ENCODE data around the gene ATRN.
"Not testable (repeated sequence)": the region's sequence is repeated elsewhere in the genome, so short reads cannot be mapped to it uniquely, and the experiment has no call there.

ATRN gene

DNA sequence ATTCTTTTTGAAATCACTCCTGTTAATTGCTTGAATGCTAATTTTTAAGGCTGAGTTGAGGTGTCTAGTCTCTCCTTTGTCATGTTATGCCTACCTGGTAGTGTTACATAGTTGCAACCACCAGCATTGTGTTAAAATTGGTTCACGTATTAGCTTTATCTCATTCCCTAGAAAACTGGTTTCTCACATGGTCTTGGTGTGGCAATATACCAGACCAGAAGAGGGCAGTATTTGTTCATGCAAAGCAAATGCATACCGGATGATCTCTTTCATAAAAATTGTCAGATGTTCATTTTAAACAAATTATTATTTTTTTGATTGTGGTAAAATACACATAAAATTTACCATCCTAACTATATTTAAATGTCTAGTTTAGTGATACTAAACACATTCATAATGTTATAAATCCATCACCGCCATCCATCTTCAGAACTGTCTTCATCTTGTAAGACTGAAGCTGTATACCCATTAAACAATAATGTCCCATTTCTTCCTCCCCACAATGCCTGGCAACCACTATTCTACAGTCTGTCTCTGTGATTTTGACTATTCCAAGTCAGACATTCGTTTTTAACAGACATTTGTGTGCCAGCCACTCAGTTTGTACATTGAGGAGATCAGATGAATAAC lies 92.8 kb downstream of the ATRN start:
- DNase-seq (ENCODE audit: low read depth) = peak; percentile 22

DNA sequence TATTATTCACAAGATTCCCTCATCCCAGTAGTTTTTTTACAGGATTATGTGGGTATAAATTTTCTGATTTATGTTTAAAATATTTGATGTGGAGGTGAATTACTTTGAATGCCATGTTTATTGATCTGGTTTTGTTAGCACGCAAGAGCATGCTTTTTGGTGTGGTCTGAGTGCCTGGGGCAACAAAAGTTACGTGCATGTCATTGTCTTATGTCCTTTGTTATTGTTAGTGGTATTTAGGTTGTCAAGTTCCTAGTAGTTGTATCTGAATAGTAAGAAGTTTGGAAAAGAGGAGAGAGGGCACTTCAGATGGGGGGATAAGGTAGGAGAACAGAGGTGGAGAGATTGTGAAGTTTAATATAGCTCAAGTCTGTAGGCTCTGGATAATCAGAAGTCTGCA lies 95.0 kb downstream of the ATRN start:
- DNase-seq (ENCODE audit: low read depth) = no peak

DNA sequence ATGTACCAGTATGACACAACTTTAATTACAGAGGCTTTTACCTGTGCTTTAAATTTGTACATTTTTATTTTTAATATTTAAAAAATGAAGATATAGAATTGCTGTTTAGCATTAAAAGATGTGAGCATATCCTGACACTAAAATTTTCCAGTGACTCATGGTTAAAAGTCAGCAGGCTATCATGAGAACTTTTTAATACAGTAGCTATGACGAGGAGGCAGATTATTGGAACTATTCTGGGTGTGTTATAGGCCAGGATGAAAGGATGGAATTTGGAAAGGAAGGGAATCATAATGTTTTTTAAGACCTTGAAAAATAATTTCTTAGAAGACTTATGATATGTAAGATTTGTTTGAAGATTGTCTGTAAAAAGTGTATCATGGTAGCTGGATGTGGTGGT lies 101.3 kb downstream of the ATRN start:
- no peak for DNase-seq (ENCODE audit: low read depth)

DNA sequence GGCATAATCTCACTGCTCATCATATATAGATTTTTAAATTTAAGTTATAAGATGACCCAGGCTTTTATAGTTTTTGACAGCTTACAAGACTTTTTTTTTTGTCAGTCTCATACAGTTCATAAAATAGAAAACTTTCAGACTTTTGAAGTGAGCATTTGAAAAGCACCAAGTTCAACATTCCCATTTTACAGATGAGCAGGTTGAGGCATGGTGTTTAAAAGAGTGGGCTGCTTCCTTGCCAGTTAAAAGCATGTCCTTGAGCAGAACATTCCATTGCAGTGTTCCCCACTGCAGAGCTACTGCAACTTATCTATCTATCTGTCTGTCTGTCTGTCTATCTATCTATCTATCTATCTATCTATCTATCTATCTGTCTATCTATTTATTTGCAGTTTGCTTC lies 105.5 kb downstream of the ATRN start:
- DNase-seq (ENCODE audit: low read depth) = no peak

DNA sequence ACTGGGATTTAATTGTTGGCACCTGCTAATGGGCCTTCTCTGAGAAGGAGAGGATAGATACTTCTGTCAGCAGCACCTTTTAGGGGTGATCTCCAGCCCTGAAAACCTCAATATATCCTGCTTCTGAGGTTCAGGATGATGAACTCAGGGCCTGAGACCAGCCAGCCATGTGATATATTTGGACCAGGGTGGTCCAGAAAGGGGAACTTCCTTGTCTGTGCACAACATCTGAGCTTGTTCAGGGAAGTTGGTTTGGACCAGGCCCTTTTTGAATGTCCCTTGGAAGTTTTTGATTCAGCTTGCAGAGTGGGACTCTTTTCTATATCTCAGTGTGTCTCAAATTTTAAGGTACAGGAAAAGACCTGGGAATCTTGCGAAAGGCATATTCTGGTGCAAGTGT lies 106.5 kb downstream of the ATRN start:
- no peak for DNase-seq (ENCODE audit: low read depth)

DNA sequence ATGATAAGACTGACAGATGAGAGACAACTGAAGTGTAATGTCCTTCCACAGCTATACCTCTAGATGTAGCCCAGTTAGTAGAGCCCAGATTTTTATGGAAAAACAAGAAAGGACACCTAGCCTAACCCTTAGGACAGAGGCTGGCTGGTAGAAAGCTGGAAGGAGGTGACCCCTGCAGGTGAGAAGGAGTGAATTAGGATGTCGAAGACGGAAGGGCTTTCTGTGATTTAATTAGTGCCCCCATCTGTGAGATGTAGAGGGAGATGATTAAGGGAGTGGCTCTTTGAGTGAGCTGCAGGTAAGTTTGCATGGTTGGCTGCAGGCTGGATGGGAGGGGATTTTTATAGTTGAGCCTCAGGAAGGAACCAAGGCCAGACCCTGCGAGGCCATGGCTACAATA lies 109.6 kb downstream of the ATRN start:
- no peak for DNase-seq (ENCODE audit: low read depth)

DNA sequence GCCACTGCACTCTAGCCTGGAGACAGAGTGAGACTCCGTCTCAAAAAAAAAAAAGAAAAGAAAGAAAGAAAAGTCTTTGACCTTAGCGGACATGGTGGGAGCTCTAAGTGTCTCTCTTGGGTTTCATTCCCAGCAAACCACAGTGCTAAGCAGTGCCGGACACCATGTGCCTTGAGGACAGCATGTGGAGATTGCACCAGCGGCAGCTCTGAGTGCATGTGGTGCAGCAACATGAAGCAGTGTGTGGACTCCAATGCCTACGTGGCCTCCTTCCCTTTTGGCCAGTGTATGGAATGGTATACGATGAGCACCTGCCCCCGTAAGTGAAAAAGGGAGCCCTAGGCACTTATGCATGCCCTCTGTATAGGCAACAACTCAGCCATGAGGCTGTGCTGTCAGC lies 112.9 kb downstream of the ATRN start:
- no peak for DNase-seq (ENCODE audit: low read depth)

DNA sequence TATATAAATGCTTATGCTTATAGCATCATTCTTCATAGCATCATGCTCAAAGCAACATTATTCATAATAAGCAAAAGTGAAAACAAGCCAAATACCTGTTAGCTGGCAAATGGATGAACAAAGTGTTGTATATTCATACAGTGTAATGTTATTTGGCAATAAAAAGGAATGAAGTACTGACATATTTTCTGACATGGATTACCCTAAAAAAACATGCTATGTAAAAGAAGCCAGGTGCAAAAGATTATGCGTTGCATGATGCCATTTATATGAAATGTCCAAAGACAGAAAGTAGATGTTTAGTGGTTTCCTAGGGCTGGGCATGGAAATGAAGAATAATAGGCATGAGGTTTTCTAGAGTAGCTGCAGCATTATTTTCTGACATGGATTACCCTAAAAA lies 115.3 kb downstream of the ATRN start:
- DNase-seq (ENCODE audit: low read depth) = no peak

DNA sequence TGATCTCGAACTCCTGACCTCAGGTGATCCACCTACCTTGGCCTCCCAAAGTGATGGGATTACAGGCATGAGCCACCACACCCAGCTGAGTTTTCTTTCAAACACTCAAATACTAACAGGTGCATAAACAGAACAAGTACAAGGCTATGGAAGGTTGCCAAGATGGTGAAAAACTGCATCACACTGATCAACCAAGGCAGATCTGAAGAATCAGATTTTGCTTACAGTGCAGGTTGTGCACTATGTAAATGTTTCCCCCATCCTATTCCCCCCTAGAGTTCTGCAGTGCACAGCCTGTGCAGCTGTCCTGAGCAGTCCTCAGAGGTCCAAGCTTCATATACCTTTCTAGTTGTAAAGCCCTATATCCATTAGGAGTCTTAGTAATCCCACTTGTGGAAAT lies 119.3 kb downstream of the ATRN start:
- no peak for DNase-seq (ENCODE audit: low read depth)

DNA sequence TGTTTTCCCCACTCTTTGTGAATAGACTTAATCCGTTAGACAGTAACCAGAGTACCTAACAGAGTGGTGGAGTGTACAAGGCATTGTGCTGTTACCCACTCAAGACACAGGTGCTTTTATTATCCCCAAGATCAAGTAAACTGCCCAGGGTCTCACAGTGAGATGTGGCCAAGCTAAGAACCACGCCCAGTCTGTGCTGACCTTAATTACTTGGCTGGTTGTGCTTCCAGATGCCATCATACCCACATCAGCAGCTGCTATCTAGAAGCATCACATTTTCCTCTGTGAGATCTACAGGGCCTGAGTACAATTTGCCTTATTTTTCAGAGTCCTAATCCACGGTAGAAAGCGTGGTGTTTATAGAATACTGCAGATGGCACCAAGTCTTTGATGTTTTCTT lies 122.1 kb downstream of the ATRN start:
- DNase-seq (ENCODE audit: low read depth) = no peak

DNA sequence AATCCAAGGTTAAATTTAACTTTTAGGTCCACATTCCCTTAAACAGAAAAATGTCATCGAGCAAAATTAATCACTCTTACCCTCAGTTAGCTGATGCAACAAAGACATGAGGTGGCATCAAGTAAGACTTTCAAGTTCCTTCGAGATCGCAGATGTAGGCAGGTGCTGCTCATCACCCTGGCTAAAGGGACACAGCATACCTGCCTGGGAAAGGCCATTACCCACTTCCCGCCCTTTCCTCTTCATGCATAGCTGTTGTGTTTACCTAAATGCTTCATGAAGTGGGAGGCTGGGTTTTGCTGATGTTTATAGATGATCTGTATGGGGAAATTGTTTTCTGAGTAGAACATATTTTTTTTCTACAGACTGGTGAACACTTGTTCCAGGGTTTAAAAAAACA lies 124.7 kb downstream of the ATRN start:
- DNase-seq (ENCODE audit: low read depth) = no peak

DNA sequence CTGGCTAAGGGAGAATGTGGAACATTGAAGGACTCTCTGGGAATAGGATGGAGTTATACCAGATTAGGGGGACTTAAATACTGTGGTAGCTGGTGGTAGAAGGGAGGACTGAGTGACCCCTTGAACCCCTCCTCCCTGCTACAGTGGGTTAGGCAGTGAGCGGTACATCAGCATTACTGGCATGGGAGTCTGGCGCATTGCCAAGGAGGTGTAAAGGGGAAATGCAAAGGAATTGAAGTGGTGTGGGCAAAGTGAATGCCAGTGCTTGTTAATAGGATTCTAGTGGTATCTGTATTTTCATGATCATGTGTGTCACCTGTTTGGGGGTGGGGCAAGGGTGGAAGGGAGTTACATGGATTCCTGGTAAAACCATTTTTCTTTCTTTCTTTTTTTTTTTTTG lies 132.3 kb downstream of the ATRN start:
- DNase-seq (ENCODE audit: low read depth) = no peak

DNA sequence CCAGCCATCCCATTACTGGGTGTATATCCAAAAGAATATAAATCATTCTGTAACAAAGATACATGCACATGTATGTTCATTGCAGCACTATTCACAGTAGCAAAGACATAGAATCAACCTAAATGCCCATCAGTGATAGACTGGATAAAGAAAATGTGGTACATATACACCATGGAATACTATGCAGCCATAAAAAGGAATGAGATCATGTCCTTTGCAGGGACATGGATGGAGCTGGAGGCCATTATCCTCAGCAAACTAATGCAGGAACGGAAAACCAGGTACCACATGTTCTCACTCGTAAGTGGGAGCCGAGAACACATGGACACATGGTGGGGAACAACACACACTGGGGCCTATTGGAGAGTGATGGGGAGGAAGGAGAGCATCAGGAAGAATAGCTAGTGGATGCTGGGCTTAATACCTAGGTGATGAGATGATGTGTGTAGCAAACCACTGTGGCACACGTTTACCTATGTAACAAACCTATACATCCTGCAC lies 134.6 kb downstream of the ATRN start:
- DNase-seq (ENCODE audit: low read depth) = not testable (repeated sequence)

DNA sequence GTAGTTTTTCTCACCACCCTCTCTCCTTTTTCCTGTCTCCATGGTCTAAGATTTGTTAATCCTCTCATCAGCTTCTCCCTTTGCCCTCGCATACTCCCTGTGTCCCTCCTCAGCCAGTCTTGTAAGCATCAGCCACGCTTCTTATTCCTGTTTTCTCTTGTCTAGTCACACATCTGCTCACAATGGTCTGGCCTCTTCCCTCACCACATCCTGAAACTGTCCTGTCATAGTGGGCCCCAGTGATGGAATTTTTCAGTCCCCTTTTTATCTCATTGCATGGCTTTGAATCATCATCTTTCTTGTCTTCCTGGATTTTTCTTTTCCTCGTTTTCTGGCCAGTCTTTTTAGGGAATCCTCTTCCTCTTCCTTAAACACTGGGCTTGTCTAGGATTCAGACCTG lies 135.2 kb downstream of the ATRN start:
- no peak for DNase-seq (ENCODE audit: low read depth)

DNA sequence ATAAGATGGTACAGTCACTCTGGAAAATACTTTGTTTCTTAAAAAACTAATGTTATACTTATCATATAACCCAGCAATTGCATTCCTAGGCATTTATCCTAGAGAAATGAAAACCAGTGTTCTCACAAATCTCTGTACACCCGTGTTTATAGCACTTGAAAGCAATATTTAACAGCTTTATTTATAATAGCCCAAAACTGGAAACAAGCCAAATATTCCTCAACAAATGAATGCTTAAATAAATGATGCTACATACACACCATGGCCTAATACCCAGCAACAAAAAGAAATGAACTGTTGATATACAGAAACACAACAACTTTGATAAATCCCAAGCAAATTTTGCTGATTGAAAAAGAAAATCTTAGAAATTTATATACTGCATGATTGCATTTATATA lies 141.1 kb downstream of the ATRN start:
- DNase-seq (ENCODE audit: low read depth) = no peak

DNA sequence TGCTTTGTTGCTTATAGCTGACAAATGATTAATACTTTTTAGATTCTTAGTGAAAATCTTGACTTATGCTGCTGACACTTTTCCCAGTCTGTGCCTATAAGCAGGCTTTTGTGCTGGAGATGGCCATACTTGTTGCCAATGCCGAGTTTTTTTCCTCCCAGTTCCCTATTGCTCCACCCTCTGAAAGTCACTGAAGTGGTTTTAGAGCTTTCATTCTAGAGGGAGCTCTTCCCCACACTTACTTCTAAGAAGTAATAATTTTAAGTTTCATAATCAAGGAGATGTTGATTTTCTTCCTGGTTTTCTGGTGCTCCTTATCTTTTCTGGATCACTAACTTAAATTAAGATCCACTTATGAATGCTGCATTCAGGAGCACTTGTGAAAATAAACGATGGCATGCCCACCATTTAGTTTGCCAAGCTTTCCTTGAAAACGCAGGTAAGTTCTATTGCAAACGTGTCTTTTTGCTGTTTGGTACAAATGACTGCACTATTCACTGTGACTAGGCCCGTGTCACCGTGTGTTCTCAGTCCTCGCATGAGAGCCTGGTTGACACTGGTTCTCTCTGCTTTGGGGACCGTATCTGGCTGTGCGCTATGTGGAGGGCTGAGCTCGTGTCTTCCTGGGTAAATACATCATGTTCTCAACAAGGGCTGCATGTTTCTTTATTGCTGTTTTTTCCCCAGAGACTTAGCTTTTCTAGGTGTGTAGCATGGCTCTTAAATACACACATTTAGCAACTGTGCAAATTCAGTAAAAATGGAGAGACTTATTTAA lies 142.2 kb downstream of the ATRN start:
- DNase-seq (ENCODE audit: low read depth) = no peak

DNA sequence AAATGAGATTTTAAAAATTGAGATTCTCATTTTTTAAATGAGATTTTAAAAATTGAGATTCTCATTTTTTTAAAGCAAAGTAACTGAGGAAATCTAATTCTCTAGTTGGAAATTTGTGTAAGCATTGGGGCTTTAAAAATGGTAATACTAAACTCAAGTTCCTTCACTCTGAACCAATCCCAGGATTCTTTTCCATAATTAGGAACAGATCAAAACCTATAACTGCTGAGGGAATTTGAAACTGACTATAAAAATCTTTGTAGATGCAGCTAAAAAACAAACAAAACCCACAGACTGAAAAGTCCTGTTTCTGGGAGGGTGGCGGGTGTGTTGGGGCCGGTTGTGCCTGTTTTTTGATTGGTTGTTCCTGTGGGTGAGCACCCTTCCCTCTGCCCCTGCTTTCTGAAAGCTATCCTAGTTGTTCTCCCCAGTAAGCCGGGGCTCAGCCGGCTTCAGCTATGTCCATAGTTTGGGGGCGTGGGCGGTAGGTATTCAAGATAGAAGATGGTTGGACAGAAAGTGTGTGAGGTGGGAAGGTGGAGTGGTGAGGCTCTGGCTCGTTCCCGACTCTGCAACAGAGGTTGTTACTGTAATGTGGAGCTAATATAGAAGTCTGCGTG lies 143.1 kb downstream of the ATRN start:
- no peak for DNase-seq (ENCODE audit: low read depth)

DNA sequence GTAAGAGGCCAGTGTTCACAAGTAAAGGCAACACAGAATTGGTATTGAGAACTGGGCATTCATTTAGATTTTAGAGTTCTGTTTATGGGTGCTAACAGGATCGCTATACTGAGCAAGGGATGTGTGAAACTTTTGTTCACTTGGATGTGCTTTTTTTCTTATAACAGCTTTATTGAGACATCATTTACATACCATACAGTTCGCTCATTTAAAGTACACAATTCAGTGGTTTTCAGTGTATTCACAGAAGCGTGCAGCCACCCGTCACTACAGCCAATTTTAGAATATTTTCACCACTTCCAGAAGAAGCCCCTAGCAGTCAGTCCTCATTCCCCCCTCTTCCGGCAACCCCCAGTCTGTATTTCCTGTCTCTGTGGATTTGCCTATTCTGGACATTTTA lies 143.6 kb downstream of the ATRN start:
- DNase-seq (ENCODE audit: low read depth) = no peak

DNA sequence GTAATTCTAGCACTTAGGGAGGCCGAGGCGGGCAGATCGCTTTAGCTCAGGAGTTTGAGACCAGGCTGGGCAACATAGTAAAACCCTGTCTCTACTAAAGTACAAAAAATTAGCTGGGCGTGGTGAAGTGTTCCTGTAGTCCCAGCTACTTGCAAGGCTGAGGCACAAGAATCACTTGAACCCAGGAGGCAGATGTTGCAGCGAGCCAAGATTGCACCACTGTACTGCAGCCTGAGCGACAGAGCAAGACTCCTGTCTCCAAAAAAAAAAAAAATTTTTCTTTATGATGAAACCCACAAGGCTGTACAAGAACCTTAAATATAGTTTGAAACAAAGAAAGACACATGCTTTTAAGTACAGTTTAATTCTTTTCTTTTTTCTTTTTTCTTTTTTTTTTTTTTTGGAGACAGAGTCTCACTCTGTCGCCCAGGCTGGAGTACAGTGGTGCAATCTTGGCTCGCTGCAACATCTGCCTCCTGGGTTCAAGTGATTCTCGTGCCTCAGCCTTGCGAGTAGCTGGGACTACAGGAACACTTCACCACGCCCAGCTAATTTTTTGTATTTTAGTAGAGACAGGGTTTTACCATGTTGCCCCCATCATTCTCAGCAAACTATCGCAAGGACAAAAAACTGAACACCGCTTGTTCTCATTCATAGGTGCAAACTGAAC lies 144.5 kb downstream of the ATRN start:
- not testable (repeated sequence) for DNase-seq (ENCODE audit: low read depth)

DNA sequence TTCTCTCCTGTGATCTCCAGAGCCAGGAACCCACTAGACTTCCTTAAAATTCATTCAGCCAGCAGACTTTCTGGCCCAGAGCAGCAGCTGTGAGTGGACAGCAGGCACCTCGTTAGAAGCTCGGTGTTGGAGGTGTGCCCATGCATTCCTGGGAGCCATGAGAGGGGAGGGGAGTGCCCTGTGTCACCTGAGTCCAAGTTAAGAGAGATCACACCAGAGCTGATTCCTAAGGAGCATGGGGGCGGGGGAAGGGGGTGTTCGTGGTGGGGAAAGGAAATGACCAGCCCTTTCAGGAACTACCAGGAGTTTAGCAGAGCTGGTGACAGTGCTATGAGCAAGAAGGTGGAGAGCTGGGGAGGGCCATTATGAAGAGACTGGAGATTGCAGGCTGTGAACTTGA lies 145.4 kb downstream of the ATRN start:
- DNase-seq (ENCODE audit: low read depth) = no peak

DNA sequence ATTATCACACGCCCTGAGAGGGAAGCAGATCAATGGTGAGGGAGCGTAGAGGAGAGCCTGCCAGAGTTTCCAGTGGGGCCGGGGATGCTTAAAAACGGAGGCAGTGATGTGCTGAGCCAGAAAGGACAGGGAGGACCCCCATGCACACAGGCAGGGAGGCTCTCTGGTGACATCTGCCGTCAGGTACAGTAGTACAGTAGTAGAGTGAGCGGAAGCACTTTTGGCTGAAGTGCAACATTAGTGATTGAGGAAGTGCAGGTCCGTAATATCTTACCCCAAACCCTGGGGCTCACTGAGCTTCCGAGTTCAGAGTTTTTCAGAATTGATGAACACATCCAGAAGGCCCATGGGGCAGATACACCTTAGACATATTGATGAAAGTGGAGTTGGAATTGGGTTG lies 150.3 kb downstream of the ATRN start:
- no peak for DNase-seq (ENCODE audit: low read depth)

DNA sequence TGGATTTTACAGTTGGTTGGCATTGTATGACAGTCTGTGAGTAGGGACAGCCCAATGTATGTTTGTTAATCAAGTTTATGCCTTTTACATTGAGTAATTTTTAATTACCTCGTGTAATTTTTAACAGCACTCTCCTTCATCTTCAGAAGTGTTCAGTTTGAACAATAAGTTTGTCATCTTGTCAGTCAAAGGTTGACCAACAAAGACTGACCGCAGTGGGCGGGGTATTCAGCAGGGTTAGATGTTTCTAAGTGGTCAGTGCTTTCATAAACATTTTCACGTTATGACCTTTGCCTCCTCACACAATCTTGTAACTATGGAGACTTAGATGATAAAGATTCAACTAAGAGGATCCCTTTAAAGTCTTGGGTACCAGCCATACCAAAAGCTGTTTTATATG lies 151.6 kb downstream of the ATRN start:
- no peak for DNase-seq (ENCODE audit: low read depth)

DNA sequence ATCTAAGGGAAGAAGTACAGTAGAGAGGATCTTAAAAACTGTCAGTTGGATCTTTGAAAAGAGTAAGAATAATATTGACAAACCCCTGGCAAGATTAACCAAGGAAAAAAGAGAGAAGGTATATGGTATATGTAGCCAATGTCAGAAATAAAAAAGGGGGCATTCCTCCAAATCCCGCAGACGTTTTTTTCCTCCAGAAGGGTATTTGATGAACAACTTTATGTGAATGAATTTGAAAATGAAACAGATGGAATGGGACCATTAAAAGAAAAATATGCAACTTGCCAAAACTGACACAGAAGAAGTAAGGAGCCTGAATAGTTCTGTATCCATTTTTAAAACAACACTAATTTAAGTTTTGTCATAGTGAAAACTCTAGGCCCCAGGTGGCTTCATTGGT lies 156.7 kb downstream of the ATRN start:
- no peak for DNase-seq (ENCODE audit: low read depth)

All from GM04504 (cell line).